NCI-H1417 (cell line): Measurements from ENCODE around the gene SRCIN1.
A peak's percentile ranks its signal among the peaks of the same experiment; 100 is the strongest.

Source experiments
- DNase-seq, 3 experiments: peaks; one replicate each; lab custom pipeline; 2025; lab: John Stamatoyannopoulos, UW

Gene SRCIN1

GRCh38 chr17:38598536-38598935 lies 7.2 kb downstream of the SRCIN1 start:
- peak; percentile 82 to 90 (median 89) for DNase-seq

- no peak for DNase-seq
Observed at GRCh38 chr17:38597375-38597774, 8.4 kb downstream of the SRCIN1 start.

GRCh38 chr17:38596651-38597050 lies 9.1 kb downstream of the SRCIN1 start:
- no peak for DNase-seq

GRCh38 chr17:38595892-38596291 lies 9.9 kb downstream of the SRCIN1 start:
- no peak for DNase-seq

- no peak for DNase-seq
Observed at GRCh38 chr17:38594152-38594551, 11.6 kb downstream of the SRCIN1 start.

GRCh38 chr17:38592487-38592886 lies 13.3 kb downstream of the SRCIN1 start:
- no peak for DNase-seq

- peak in 1 of 3 experiments; percentile 28 for DNase-seq
Observed at GRCh38 chr17:38591759-38592241, 14.0 kb downstream of the SRCIN1 start.

- DNase-seq: no peak
Observed at GRCh38 chr17:38590988-38591758, 14.6 kb downstream of the SRCIN1 start.

- no peak for DNase-seq
Observed at GRCh38 chr17:38589462-38590114, 16.2 kb downstream of the SRCIN1 start.

- DNase-seq: no peak
Observed at GRCh38 chr17:38588788-38589174, 17.0 kb downstream of the SRCIN1 start.

GRCh38 chr17:38587947-38588787 lies 17.6 kb downstream of the SRCIN1 start:
- DNase-seq: peak; percentile 42 to 84 (median 64)

GRCh38 chr17:38587203-38587602 lies 18.5 kb downstream of the SRCIN1 start:
- no peak for DNase-seq

GRCh38 chr17:38586788-38587187 lies 19.0 kb downstream of the SRCIN1 start:
- DNase-seq: no peak

- DNase-seq: no peak
Observed at GRCh38 chr17:38585918-38586529, 19.7 kb downstream of the SRCIN1 start.

- peak; percentile 11 to 86 (median 73) for DNase-seq
Observed at GRCh38 chr17:38585056-38585917, 20.5 kb downstream of the SRCIN1 start.

GRCh38 chr17:38584350-38584925 lies 21.3 kb downstream of the SRCIN1 start:
- DNase-seq: peak; percentile 62 to 80 (median 71)

- no peak for DNase-seq
Observed at GRCh38 chr17:38583828-38584349, 21.9 kb downstream of the SRCIN1 start.

GRCh38 chr17:38583176-38583575 lies 22.6 kb downstream of the SRCIN1 start:
- no peak for DNase-seq

GRCh38 chr17:38582069-38582468 lies 23.7 kb downstream of the SRCIN1 start:
- no peak for DNase-seq

GRCh38 chr17:38579934-38580333 lies 25.8 kb downstream of the SRCIN1 start:
- peak; percentile 38 to 91 (median 74) for DNase-seq
